Measurements from ENCODE around the gene DHX36.

- no peak for TF ChIP-seq CTCF (IDR thresholded peaks at IDR 0.05)
- TF ChIP-seq POLR2A (IDR thresholded peaks at IDR 0.05) = no peak
Observed at GRCh38 chr3:154307363-154307762, 16.9 kb downstream of the DHX36 start.

Data from breast epithelium (tissue), 3 donors.